ENCODE measurements around the gene MTG2.

MTG2 gene

GRCh38 chr20:62211769-62212288 is 29.0 kb downstream of the MTG2 start:
- Histone ChIP-seq H2BK5ac (ENCODE audit: low read depth, low read length, poor library complexity, severe bottlenecking) (no peak overlapping the region), H3K4me2 (ENCODE audit: low read length, poor library complexity, severe bottlenecking) (no peak overlapping the region), H2AK5ac (ENCODE audit: low read length, severe bottlenecking) (no peak overlapping the region), H3K9ac (ENCODE audit: low read length) (no peak overlapping the region), H3K27me3 (ENCODE audit: control insufficient read depth in 1 of 2, insufficient read depth in 1 of 2, low read length in 2 of 2) (peaks cover 46 to 72% of the 10 kb centered on the region in 2 experiments), H3K4ac (ENCODE audit: low read depth in 1 of 2, low read length in 2 of 2) (no peak overlapping the region), H3K4me3 (ENCODE audit: insufficient read depth in 1 of 2, low read depth in 1 of 2, low read length in 2 of 2) (no peak overlapping the region), H3K79me1 (replicated peaks; ENCODE audit: low read length, poor library complexity, severe bottlenecking) (no peaks in the 10 kb centered on the region), H2BK120ac (ENCODE audit: low read depth, low read length) (no peak overlapping the region), H4K8ac (ENCODE audit: low read length) (no peak overlapping the region), H3K14ac (ENCODE audit: low read length in 2 of 2) (no peak overlapping the region), H4K91ac (ENCODE audit: low read length) (no peak overlapping the region), H3K9me3 (ENCODE audit: control insufficient read depth, low read length) (no peaks in the 10 kb centered on the region), H3K23ac (ENCODE audit: low read length in 2 of 2) (no peak overlapping the region), H2BK15ac (ENCODE audit: low read depth, poor library complexity, severe bottlenecking) (no peak overlapping the region), H2AFZ (ENCODE audit: low read depth, low read length) (no peak overlapping the region), H3K27ac (ENCODE audit: low read length, poor library complexity, severe bottlenecking) (no peak overlapping the region), H3K36me3 (ENCODE audit: control insufficient read depth in 1 of 2, insufficient read depth in 2 of 2, low read depth in 1 of 2, low read length in 2 of 2) (peaks cover 0 to 4% of the 10 kb centered on the region in 2 experiments), H3K18ac (ENCODE audit: low read depth in 1 of 2, low read length in 2 of 2) (no peak overlapping the region), H3K4me1 (ENCODE audit: control insufficient read depth, insufficient read depth, low read depth, low read length) (peaks cover 4% of the 10 kb centered on the region), H2BK12ac (ENCODE audit: low read length in 2 of 2) (no peak overlapping the region)
- 92% methylated on average over 9 of the region's 9 CpGs for WGBS
- no peak for DNase-seq

GRCh38 chr20:62212299-62212698 is 29.5 kb downstream of the MTG2 start:
- peaks cover 6% of the 10 kb centered on the region for H3K4me1 ChIP-seq (ENCODE audit: control insufficient read depth, insufficient read depth, low read depth, low read length)
- no peak overlapping the region for H2AK5ac ChIP-seq (ENCODE audit: low read length, severe bottlenecking)
- H3K14ac ChIP-seq (ENCODE audit: low read length in 2 of 2): peak overlapping the region in 1 of 2 experiments; percentile 89
- no peak overlapping the region for H2BK120ac ChIP-seq (ENCODE audit: low read depth, low read length)
- H3K9me3 ChIP-seq (ENCODE audit: control insufficient read depth, low read length): no peaks in the 10 kb centered on the region
- H4K91ac ChIP-seq (ENCODE audit: low read length): no peak overlapping the region
- WGBS: 68% methylated on average over 10 of the region's 10 CpGs
- H3K4ac ChIP-seq (ENCODE audit: low read depth in 1 of 2, low read length in 2 of 2): no peak overlapping the region
- no peak overlapping the region for H3K4me3 ChIP-seq (ENCODE audit: insufficient read depth in 1 of 2, low read depth in 1 of 2, low read length in 2 of 2)
- no peak overlapping the region for H2BK12ac ChIP-seq (ENCODE audit: low read length in 2 of 2)
- H3K79me1 ChIP-seq (replicated peaks; ENCODE audit: low read length, poor library complexity, severe bottlenecking): no peaks in the 10 kb centered on the region
- peaks cover 0 to 4% of the 10 kb centered on the region in 2 experiments for H3K36me3 ChIP-seq (ENCODE audit: control insufficient read depth in 1 of 2, insufficient read depth in 2 of 2, low read depth in 1 of 2, low read length in 2 of 2)
- no peak overlapping the region for H3K9ac ChIP-seq (ENCODE audit: low read length)
- peaks cover 51 to 77% of the 10 kb centered on the region in 2 experiments for H3K27me3 ChIP-seq (ENCODE audit: control insufficient read depth in 1 of 2, insufficient read depth in 1 of 2, low read length in 2 of 2)
- H3K23ac ChIP-seq (ENCODE audit: low read length in 2 of 2): no peak overlapping the region
- no peak overlapping the region for H4K8ac ChIP-seq (ENCODE audit: low read length)
- DNase-seq: no peak
- no peak overlapping the region for H3K18ac ChIP-seq (ENCODE audit: low read depth in 1 of 2, low read length in 2 of 2)
- no peak overlapping the region for H2AFZ ChIP-seq (ENCODE audit: low read depth, low read length)
- H3K27ac ChIP-seq (ENCODE audit: low read length, poor library complexity, severe bottlenecking): no peak overlapping the region
- no peak overlapping the region for H3K4me2 ChIP-seq (ENCODE audit: low read length, poor library complexity, severe bottlenecking)
- no peak overlapping the region for H2BK5ac ChIP-seq (ENCODE audit: low read depth, low read length, poor library complexity, severe bottlenecking)
- no peak overlapping the region for H2BK15ac ChIP-seq (ENCODE audit: low read depth, poor library complexity, severe bottlenecking)

GRCh38 chr20:62214067-62214466 is 31.2 kb downstream of the MTG2 start:
- H2AFZ ChIP-seq (ENCODE audit: low read depth, low read length): no peak overlapping the region
- H3K4me1 ChIP-seq (ENCODE audit: control insufficient read depth, insufficient read depth, low read depth, low read length): peaks cover 9% of the 10 kb centered on the region
- H3K9me3 ChIP-seq (ENCODE audit: control insufficient read depth, low read length): no peaks in the 10 kb centered on the region
- no peak overlapping the region for H3K4ac ChIP-seq (ENCODE audit: low read depth in 1 of 2, low read length in 2 of 2)
- H2BK120ac ChIP-seq (ENCODE audit: low read depth, low read length): no peak overlapping the region
- no peak overlapping the region for H3K4me2 ChIP-seq (ENCODE audit: low read length, poor library complexity, severe bottlenecking)
- no peak overlapping the region for H3K18ac ChIP-seq (ENCODE audit: low read depth in 1 of 2, low read length in 2 of 2)
- no peak overlapping the region for H2BK12ac ChIP-seq (ENCODE audit: low read length in 2 of 2)
- no peak overlapping the region for H3K27ac ChIP-seq (ENCODE audit: low read length, poor library complexity, severe bottlenecking)
- no peak overlapping the region for H3K4me3 ChIP-seq (ENCODE audit: insufficient read depth in 1 of 2, low read depth in 1 of 2, low read length in 2 of 2)
- H2BK15ac ChIP-seq (ENCODE audit: low read depth, poor library complexity, severe bottlenecking): no peak overlapping the region
- WGBS: 71% methylated on average over 12 of the region's 12 CpGs
- H3K79me1 ChIP-seq (replicated peaks; ENCODE audit: low read length, poor library complexity, severe bottlenecking): no peaks in the 10 kb centered on the region
- H3K9ac ChIP-seq (ENCODE audit: low read length): no peak overlapping the region
- H3K27me3 ChIP-seq (ENCODE audit: control insufficient read depth in 1 of 2, insufficient read depth in 1 of 2, low read length in 2 of 2): peaks cover 69 to 88% of the 10 kb centered on the region in 2 experiments
- H3K36me3 ChIP-seq (ENCODE audit: control insufficient read depth in 1 of 2, insufficient read depth in 2 of 2, low read depth in 1 of 2, low read length in 2 of 2): no peaks in the 10 kb centered on the region
- no peak overlapping the region for H2BK5ac ChIP-seq (ENCODE audit: low read depth, low read length, poor library complexity, severe bottlenecking)
- H4K91ac ChIP-seq (ENCODE audit: low read length): no peak overlapping the region
- no peak overlapping the region for H4K8ac ChIP-seq (ENCODE audit: low read length)
- no peak for DNase-seq
- H3K14ac ChIP-seq (ENCODE audit: low read length in 2 of 2): no peak overlapping the region
- no peak overlapping the region for H2AK5ac ChIP-seq (ENCODE audit: low read length, severe bottlenecking)
- H3K23ac ChIP-seq (ENCODE audit: low read length in 2 of 2): no peak overlapping the region

- DNase-seq: no peak
- Histone ChIP-seq H2AK5ac (ENCODE audit: low read length, severe bottlenecking) (no peak overlapping the region), H2BK5ac (ENCODE audit: low read depth, low read length, poor library complexity, severe bottlenecking) (no peak overlapping the region), H4K8ac (ENCODE audit: low read length) (no peak overlapping the region), H3K27me3 (ENCODE audit: control insufficient read depth in 1 of 2, insufficient read depth in 1 of 2, low read length in 2 of 2) (peaks cover 67 to 80% of the 10 kb centered on the region in 2 experiments), H3K27ac (ENCODE audit: low read length, poor library complexity, severe bottlenecking) (no peak overlapping the region), H3K4me3 (ENCODE audit: insufficient read depth in 1 of 2, low read depth in 1 of 2, low read length in 2 of 2) (no peak overlapping the region), H3K4me1 (ENCODE audit: control insufficient read depth, insufficient read depth, low read depth, low read length) (peaks cover 19% of the 10 kb centered on the region), H3K9me3 (ENCODE audit: control insufficient read depth, low read length) (no peaks in the 10 kb centered on the region), H3K9ac (ENCODE audit: low read length) (no peak overlapping the region), H3K4ac (ENCODE audit: low read depth in 1 of 2, low read length in 2 of 2) (no peak overlapping the region), H3K23ac (ENCODE audit: low read length in 2 of 2) (no peak overlapping the region), H2BK120ac (ENCODE audit: low read depth, low read length) (no peak overlapping the region), H2BK12ac (ENCODE audit: low read length in 2 of 2) (no peak overlapping the region), H2BK15ac (ENCODE audit: low read depth, poor library complexity, severe bottlenecking) (no peak overlapping the region), H3K18ac (ENCODE audit: low read depth in 1 of 2, low read length in 2 of 2) (no peak overlapping the region), H4K91ac (ENCODE audit: low read length) (no peak overlapping the region), H3K14ac (ENCODE audit: low read length in 2 of 2) (no peak overlapping the region), H2AFZ (ENCODE audit: low read depth, low read length) (no peak overlapping the region), H3K36me3 (ENCODE audit: control insufficient read depth in 1 of 2, insufficient read depth in 2 of 2, low read depth in 1 of 2, low read length in 2 of 2) (no peaks in the 10 kb centered on the region), H3K79me1 (replicated peaks; ENCODE audit: low read length, poor library complexity, severe bottlenecking) (no peaks in the 10 kb centered on the region), H3K4me2 (ENCODE audit: low read length, poor library complexity, severe bottlenecking) (no peak overlapping the region)
- WGBS: 89% methylated on average over 29 of the region's 29 CpGs
Measured at GRCh38 chr20:62215020-62215990, 32.5 kb downstream of the MTG2 start.
